GM19351 (cell line): ENCODE measurements around the gene GJA3.
"Not testable (repeated sequence)": the region's sequence is repeated elsewhere in the genome, so short reads cannot be mapped to it uniquely, and the experiment has no call there.

Source experiments
- ATAC-seq: cut with Tn5 transposase; IDR thresholded peaks from one replicate; pipeline ENCODE4 v1.9.1; 2021; ENCODE audit warnings: mild to moderate bottlenecking, moderate library complexity; ENCODE audit not compliant: unreplicated experiment

The GJA3 gene

GRCh38 chr13:20182231-20182846, 21.5 kb upstream of the GJA3 start:
- peak; percentile 82 for ATAC-seq

GRCh38 chr13:20181188-20181587, 20.3 kb upstream of the GJA3 start:
- no peak for ATAC-seq

GRCh38 chr13:20178156-20178555, 17.3 kb upstream of the GJA3 start:
- ATAC-seq = no peak

GRCh38 chr13:20177049-20177831, 16.4 kb upstream of the GJA3 start:
- no peak for ATAC-seq

GRCh38 chr13:20175907-20176652, 15.2 kb upstream of the GJA3 start:
- ATAC-seq = no peak

GRCh38 chr13:20175406-20175794, 14.5 kb upstream of the GJA3 start:
- ATAC-seq = no peak

GRCh38 chr13:20174656-20175405, 14.0 kb upstream of the GJA3 start:
- peak; percentile 93 for ATAC-seq

- ATAC-seq = no peak
Measured at GRCh38 chr13:20173116-20173746, 12.4 kb upstream of the GJA3 start.

GRCh38 chr13:20171364-20171763, 10.5 kb upstream of the GJA3 start:
- ATAC-seq = no peak

GRCh38 chr13:20170921-20171320, 10.1 kb upstream of the GJA3 start:
- no peak for ATAC-seq

GRCh38 chr13:20168396-20168795, 7.5 kb upstream of the GJA3 start:
- ATAC-seq = no peak

GRCh38 chr13:20165417-20166257, 4.8 kb upstream of the GJA3 start:
- no peak for ATAC-seq

- no peak for ATAC-seq
Measured at GRCh38 chr13:20161951-20162300, 1.1 kb upstream of the GJA3 start.

GRCh38 chr13:20161275-20161950, 561 bp upstream of the GJA3 start:
- ATAC-seq = peak; percentile 36

GRCh38 chr13:20159646-20160305, 1.1 kb downstream of the GJA3 start:
- no peak for ATAC-seq

GRCh38 chr13:20157151-20157796, 3.6 kb downstream of the GJA3 start:
- no peak for ATAC-seq

GRCh38 chr13:20156702-20157101, 4.2 kb downstream of the GJA3 start:
- ATAC-seq = no peak

GRCh38 chr13:20153290-20153689, 7.6 kb downstream of the GJA3 start:
- ATAC-seq = not testable (repeated sequence)
